KMS-11 (cell line): Measurements from ENCODE around the gene CTSH.

Experiments used
- H2AFZ ChIP-seq: fragments of 200-600 bp; sonication (generic); 2 replicates; pipeline ENCODE4 v1.6.1; 2016; ENCODE audit warnings: antibody characterized with exemption, mixed run types, low read depth
- H3K27ac ChIP-seq: fragments of 200-600 bp; sonication (generic); 2 replicates; pipeline ENCODE4 v1.6.1; 2016; ENCODE audit warnings: mild to moderate bottlenecking, mixed run types
- H3K27me3 ChIP-seq: fragments of 200-600 bp; sonication (generic); 2 replicates; pipeline ENCODE4 v1.6.1; 2017; ENCODE audit warnings: mild to moderate bottlenecking, low read depth, mixed run types, moderate library complexity; ENCODE audit not compliant: insufficient read depth
- H3K36me3 ChIP-seq: fragments of 200-600 bp; sonication (generic); 2 replicates; pipeline ENCODE4 v1.6.1; 2017; ENCODE audit warnings: mild to moderate bottlenecking, mixed run types; ENCODE audit not compliant: insufficient read depth
- H3K4me1 ChIP-seq: fragments of 200-600 bp; sonication (generic); 2 replicates; pipeline ENCODE4 v1.6.1; 2016; ENCODE audit warnings: mild to moderate bottlenecking, low read depth, mixed run types; ENCODE audit not compliant: poor library complexity, severe bottlenecking
- H3K4me2 ChIP-seq: fragments of 200-600 bp; sonication (generic); 2 replicates; pipeline ENCODE4 v1.7.0; 2016; ENCODE audit warnings: mild to moderate bottlenecking, mixed run types
- H3K4me3 ChIP-seq: fragments of 200-600 bp; sonication (generic); IDR thresholded peaks from 2 replicates; pipeline ENCODE4 v1.6.1; 2017; ENCODE audit warnings: low read depth, low read length, mixed read lengths; ENCODE audit not compliant: insufficient read depth
- H3K79me2 ChIP-seq: fragments of 200-600 bp; sonication (generic); 2 replicates; pipeline ENCODE4 v1.6.1; 2016; ENCODE audit warnings: low read depth, mixed run types; ENCODE audit not compliant: insufficient read depth
- H3K9ac ChIP-seq: fragments of 200-600 bp; sonication (generic); 2 replicates; pipeline ENCODE4 v1.6.1; 2016; ENCODE audit warnings: mild to moderate bottlenecking, mixed run types
- H4K20me1 ChIP-seq: fragments of 200-600 bp; sonication (generic); 2 replicates; pipeline ENCODE4 v1.6.1; 2016; ENCODE audit warnings: mild to moderate bottlenecking, mixed run types; ENCODE audit not compliant: insufficient read depth
- CTCF ChIP-seq: fragments of 200-600 bp; sonication (generic); conservative IDR thresholded peaks from 2 replicates; pipeline ENCODE4 v1.6.1; 2017; ENCODE audit warnings: low read depth, mild to moderate bottlenecking, antibody characterized with exemption, low read length, moderate library complexity, mixed read lengths

Gene CTSH

DNA sequence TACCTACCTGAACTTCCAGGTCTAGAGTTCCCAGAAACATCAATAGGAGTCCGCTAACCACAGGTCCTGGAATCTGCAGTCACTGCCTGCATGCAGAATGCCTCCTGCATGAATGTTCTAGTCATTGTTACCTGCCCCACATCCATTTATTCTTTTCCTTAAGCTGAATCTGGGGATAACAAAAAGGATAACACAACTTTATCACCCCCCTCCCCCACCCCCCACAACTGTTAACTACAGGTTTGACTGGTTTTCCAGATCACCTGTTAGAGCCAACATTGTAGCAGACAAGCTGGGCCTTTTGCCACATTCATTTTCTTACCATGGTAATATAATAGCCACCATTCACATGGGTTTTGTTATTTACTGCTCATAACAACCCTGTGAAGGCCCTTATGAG, 4.6 kb upstream of the CTSH start:
- no peaks in the 10 kb centered on the region for H3K79me2 ChIP-seq

GRCh38 chr15:78947506-78947905, 2.7 kb upstream of the CTSH start:
- H3K4me1 ChIP-seq, result no peaks in the 10 kb centered on the region
- no peak for TF ChIP-seq CTCF
- H3K36me3 ChIP-seq, result no peaks in the 10 kb centered on the region
- no peak overlapping the region for H3K4me3 ChIP-seq
- H4K20me1 ChIP-seq, result no peaks in the 10 kb centered on the region
- H3K27ac ChIP-seq, result no peak overlapping the region
- H3K9ac ChIP-seq, result no peak overlapping the region
- H3K79me2 ChIP-seq, result no peaks in the 10 kb centered on the region
- H3K4me2 ChIP-seq, result no peak overlapping the region
- H3K27me3 ChIP-seq, result no peaks in the 10 kb centered on the region
- H2AFZ ChIP-seq, result no peak overlapping the region

More for the DNA sequence above, 4.6 kb upstream of the CTSH start:
- H3K4me2 ChIP-seq, result no peak overlapping the region
- H3K4me1 ChIP-seq, result no peaks in the 10 kb centered on the region
- no peak overlapping the region for H3K27ac ChIP-seq
- no peak overlapping the region for H2AFZ ChIP-seq
- H3K4me3 ChIP-seq, result no peak overlapping the region
- H3K36me3 ChIP-seq, result no peaks in the 10 kb centered on the region
- no peak overlapping the region for H3K9ac ChIP-seq
- no peaks in the 10 kb centered on the region for H3K27me3 ChIP-seq
- TF ChIP-seq CTCF, result no peak
- no peaks in the 10 kb centered on the region for H4K20me1 ChIP-seq

- no peak for TF ChIP-seq CTCF
- no peak overlapping the region for H3K9ac ChIP-seq
Measured at GRCh38 chr15:78946493-78946892, 1.6 kb upstream of the CTSH start.

GRCh38 chr15:78944202-78944625, 632 bp downstream of the CTSH start:
- Histone ChIP-seq H3K79me2 (no peaks in the 10 kb centered on the region), H3K9ac (no peak overlapping the region; the same call in 1 of the 2 replicates), H3K36me3 (no peaks in the 10 kb centered on the region), H4K20me1 (no peaks in the 10 kb centered on the region), H3K27me3 (no peaks in the 10 kb centered on the region), H3K4me1 (peaks cover 4% of the 10 kb centered on the region), H2AFZ (peak overlapping the region; percentile 81), H3K4me2 (peak overlapping the region; percentile 76), H3K4me3 (no peak overlapping the region), H3K27ac (no peak overlapping the region)
- no peak for TF ChIP-seq CTCF

More at GRCh38 chr15:78946493-78946892, 1.6 kb upstream of the CTSH start:
- Histone ChIP-seq H3K4me1 (no peaks in the 10 kb centered on the region), H3K27ac (no peak overlapping the region), H3K79me2 (no peaks in the 10 kb centered on the region), H3K27me3 (no peaks in the 10 kb centered on the region), H4K20me1 (no peaks in the 10 kb centered on the region), H3K36me3 (no peaks in the 10 kb centered on the region), H2AFZ (no peak overlapping the region), H3K4me3 (no peak overlapping the region), H3K4me2 (no peak overlapping the region)

DNA sequence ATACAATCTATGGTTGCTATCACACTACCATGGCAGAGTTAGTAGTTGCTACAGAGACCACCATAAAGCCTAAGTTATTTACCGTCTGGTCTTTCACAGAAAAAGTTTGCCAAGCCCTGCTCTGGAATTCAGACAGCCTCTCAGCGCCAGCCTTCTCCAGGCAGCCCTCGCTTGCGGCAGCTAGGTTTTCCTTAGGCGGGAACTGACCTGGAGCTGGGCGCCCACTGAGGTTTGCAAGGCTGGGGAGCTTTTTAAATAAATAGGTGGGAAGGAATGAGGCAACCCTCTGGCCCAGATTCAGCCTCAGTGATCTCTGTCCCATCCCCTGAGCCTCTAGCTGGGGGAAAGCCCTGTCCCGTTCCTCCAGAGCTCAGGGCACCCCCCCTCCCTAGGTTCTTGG, 1.2 kb downstream of the CTSH start:
- Histone ChIP-seq H3K4me3 (no peak overlapping the region), H3K79me2 (no peaks in the 10 kb centered on the region), H3K27ac (no peak overlapping the region), H4K20me1 (no peaks in the 10 kb centered on the region), H3K36me3 (no peaks in the 10 kb centered on the region), H2AFZ (no peak overlapping the region), H3K27me3 (no peaks in the 10 kb centered on the region), H3K4me2 (no peak overlapping the region), H3K4me1 (peaks cover 7% of the 10 kb centered on the region), H3K9ac (no peak overlapping the region)
- TF ChIP-seq CTCF, result no peak
